PFSK-1 (cell line): ENCODE data around the gene ASB13.

ENCODE experiments used
- POLR2AphosphoS5 ChIP-seq: IDR thresholded peaks from 2 replicates; pipeline ENCODE4 v1.6.1; 2012; ENCODE audit warnings: low read depth, mild to moderate bottlenecking, control low read depth, low read length, moderate library complexity
- TAF1 ChIP-seq: IDR thresholded peaks from 2 replicates; pipeline ENCODE4 v1.6.1; 2012; ENCODE audit warnings: low read length, control low read depth, borderline replicate concordance; ENCODE audit not compliant: insufficient read depth

DNA sequence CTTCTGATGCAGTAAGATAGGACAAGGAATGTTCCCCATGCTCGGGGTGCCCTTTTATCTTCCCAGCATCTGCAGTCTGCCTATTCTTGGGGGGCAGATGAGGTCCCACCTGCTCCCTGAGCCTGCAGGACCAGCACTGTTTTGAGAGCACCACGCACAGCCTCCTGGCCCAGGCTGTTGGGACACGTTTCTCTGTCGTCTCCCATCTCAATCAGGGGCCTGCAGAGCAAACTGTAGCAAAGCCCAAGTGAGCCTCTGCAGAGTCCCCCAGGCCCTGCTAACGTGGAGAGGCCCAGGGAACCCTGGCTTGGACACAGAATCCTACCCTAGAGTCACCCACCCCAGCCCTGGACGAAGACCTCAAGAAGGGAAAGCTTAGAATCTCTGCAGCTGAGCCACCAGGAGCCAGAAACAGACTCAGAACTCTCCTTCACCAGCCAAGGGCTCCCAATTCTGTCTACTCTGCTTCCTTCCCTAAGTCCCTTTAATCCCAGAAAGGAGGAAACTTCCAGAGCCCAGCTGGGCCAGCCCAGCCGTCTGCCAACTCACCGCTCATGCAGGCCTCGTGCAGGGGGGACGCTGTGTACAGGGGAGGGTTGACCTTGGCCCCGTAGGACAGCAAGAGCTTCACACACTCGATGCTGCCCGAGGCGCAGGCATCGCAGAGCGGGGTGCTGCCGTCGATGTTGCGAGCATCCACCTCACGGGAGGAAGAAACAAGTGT lies 15.6 kb downstream of the ASB13 start:
- TF ChIP-seq TAF1 (no peak), POLR2AphosphoS5 (no peak)
